IMR-90 (cell line): ENCODE data around the gene GJE1. TPM values are rescaled to one million over a fixed set of nuclear protein-coding genes. Genes with fewer than 3 reads are reported as not detected.

Experiments
- ATAC-seq: fragments of 200-7000 bp; cut with Tn5 transposase; 2 replicates; pipeline ENCODE4 v1.9.1; 2020; ENCODE audit warnings: low read depth, mild to moderate bottlenecking, moderate library complexity
- BruUV-seq: library from RNA; stranded (reverse); fragments of 400-500 nt; replicated peaks from 2 replicates; lab custom pipeline; 2021; lab: Mats Ljungman, UMichigan
- CTCF ChIA-PET: fragments of 300-600 bp; formaldehyde crosslinking; extraction: SDS; loops from one replicate; lab custom pipeline; 2021; ENCODE audit warnings: antibody characterized with exemption; lab: Yijun Ruan, JAX
- POLR2A ChIA-PET: fragments of 300-600 bp; sonication (Branson Sonifier 250); formaldehyde crosslinking; loops from one replicate; lab custom pipeline; 2022; ENCODE audit warnings: antibody characterized with exemption; ENCODE audit not compliant: unreplicated experiment; lab: Charles Lee
- DNase-seq: peaks from one replicate; pipeline ENCODE4 v3.0.0; 2013
- H2AFZ ChIP-seq: replicated peaks from 2 replicates; pipeline ENCODE3; 2013; ENCODE audit warnings: low read length, mild to moderate bottlenecking; ENCODE audit not compliant: poor library complexity
- H2AK5ac ChIP-seq: 2 replicates; pipeline ENCODE4 v1.6.1; 2013; ENCODE audit warnings: low read depth, low read length, inconsistent platforms
- H2AK9ac ChIP-seq: replicated peaks from 2 replicates; pipeline ENCODE3; 2013; ENCODE audit warnings: mild to moderate bottlenecking, low read depth, low read length, moderate library complexity; ENCODE audit not compliant: poor library complexity
- H2BK120ac ChIP-seq: 2 replicates; pipeline ENCODE4 v1.6.1; 2013; ENCODE audit warnings: low read depth, low read length, inconsistent platforms
- H2BK15ac ChIP-seq: 3 replicates; pipeline ENCODE4 v1.6.1; 2013; ENCODE audit warnings: low read depth, low read length, inconsistent platforms
- H2BK20ac ChIP-seq: 2 replicates; pipeline ENCODE4 v1.6.1; 2013; ENCODE audit warnings: low read depth, mild to moderate bottlenecking, inconsistent platforms, low read length, moderate library complexity
- H2BK5ac ChIP-seq: 2 replicates; pipeline ENCODE4 v1.6.1; 2013; ENCODE audit warnings: mild to moderate bottlenecking, low read depth, low read length, inconsistent platforms; ENCODE audit not compliant: poor library complexity, severe bottlenecking
- H3K14ac ChIP-seq: replicated peaks from 2 replicates; pipeline ENCODE4 v1.6.1; 2013; ENCODE audit warnings: low read depth, low read length, inconsistent platforms
- H3K18ac ChIP-seq: 2 replicates; pipeline ENCODE4 v1.6.1; 2013; ENCODE audit warnings: low read depth, low read length, control low read depth
- H3K23ac ChIP-seq: 2 replicates; pipeline ENCODE4 v1.6.1; 2013; ENCODE audit warnings: low read depth, low read length, inconsistent platforms
- H3K27ac ChIP-seq: 2 replicates; pipeline ENCODE4 v1.5.1; 2013; ENCODE audit warnings: mild to moderate bottlenecking, control low read depth, low read length; ENCODE audit not compliant: insufficient read depth
- H3K27me3 ChIP-seq: 2 replicates; pipeline ENCODE4 v1.6.1; 2013; ENCODE audit warnings: low read length; ENCODE audit not compliant: control insufficient read depth, insufficient read depth
- H3K36me3 ChIP-seq: 2 replicates; pipeline ENCODE4 v1.6.1; 2013; ENCODE audit warnings: low read length, mixed read lengths; ENCODE audit not compliant: control insufficient read depth, insufficient read depth
- H3K4ac ChIP-seq: 2 replicates; pipeline ENCODE4 v1.6.1; 2013; ENCODE audit warnings: low read depth, low read length, inconsistent platforms
- H3K4me1 ChIP-seq: 2 replicates; pipeline ENCODE4 v1.6.1; 2013; ENCODE audit warnings: low read length, mixed read lengths; ENCODE audit not compliant: control insufficient read depth, insufficient read depth
- H3K4me2 ChIP-seq: 2 replicates; pipeline ENCODE4 v1.6.1; 2013; ENCODE audit warnings: low read depth, mild to moderate bottlenecking, control low read depth, low read length, moderate library complexity
- H3K4me3 ChIP-seq: 2 replicates; pipeline ENCODE4 v1.5.1; 2013; ENCODE audit warnings: low read depth, mild to moderate bottlenecking, control low read depth, low read length, moderate library complexity; ENCODE audit not compliant: insufficient read depth
- H3K56ac ChIP-seq: 2 replicates; pipeline ENCODE4 v1.6.1; 2013; ENCODE audit warnings: low read length, inconsistent platforms; ENCODE audit not compliant: insufficient read depth; ENCODE audit errors: extremely low read depth
- H3K79me1 ChIP-seq, 2 experiments: 2 replicates each; pipeline ENCODE4 v1.6.1; 2013; ENCODE audit warnings: low read length in 2 of 2, inconsistent platforms in 1 of 2, low read depth in 1 of 2
- H3K9ac ChIP-seq: 2 replicates; pipeline ENCODE4 v1.6.1; 2013; ENCODE audit warnings: low read depth, low read length, control low read depth
- H3K9me1 ChIP-seq: 2 replicates; pipeline ENCODE4 v1.6.1; 2013; ENCODE audit warnings: low read length, inconsistent platforms; ENCODE audit not compliant: insufficient read depth
- H3K9me3 ChIP-seq: 2 replicates; pipeline ENCODE4 v1.6.1; 2013; ENCODE audit warnings: low read length; ENCODE audit not compliant: control insufficient read depth, insufficient read depth
- H4K20me1 ChIP-seq: 2 replicates; pipeline ENCODE4 v1.6.1; 2013; ENCODE audit warnings: low read length, inconsistent platforms; ENCODE audit not compliant: insufficient read depth
- H4K5ac ChIP-seq: 2 replicates; pipeline ENCODE4 v1.6.1; 2013; ENCODE audit warnings: mild to moderate bottlenecking, low read depth, low read length, control low read depth
- H4K8ac ChIP-seq, 2 experiments: 2 replicates each; pipeline ENCODE4 v1.6.1; 2013; ENCODE audit warnings: low read depth in 2 of 2, low read length in 2 of 2, control low read depth in 1 of 2, inconsistent platforms in 1 of 2
- H4K91ac ChIP-seq: 2 replicates; pipeline ENCODE4 v1.6.1; 2013; ENCODE audit warnings: low read depth, low read length, inconsistent platforms; ENCODE audit not compliant: insufficient read depth
- BHLHE40 ChIP-seq: fragments of 150-350 bp; IDR thresholded peaks from 2 replicates; pipeline ENCODE4 v1.6.1; 2016; ENCODE audit warnings: mild to moderate bottlenecking, low read depth, low read length
- CEBPB ChIP-seq: IDR thresholded peaks from 2 replicates; pipeline ENCODE4 v1.6.1; 2012; ENCODE audit warnings: low read depth, low read length, improper control_type of control experiment
- CHD1 ChIP-seq: IDR thresholded peaks from 2 replicates; pipeline ENCODE4 v1.6.1; 2012; ENCODE audit warnings: low read depth, low read length, improper control_type of control experiment
- ELK1 ChIP-seq: fragments of 150-350 bp; IDR thresholded peaks from 2 replicates; pipeline ENCODE4 v1.6.1; 2016; ENCODE audit warnings: low read depth, mild to moderate bottlenecking, low read length, moderate library complexity, borderline replicate concordance
- FOS ChIP-seq: fragments of 150-350 bp; IDR thresholded peaks from 2 replicates; pipeline ENCODE4 v1.6.1; 2016; ENCODE audit warnings: low read depth, low read length
- MAZ ChIP-seq: IDR thresholded peaks from 2 replicates; pipeline ENCODE4 v1.6.1; 2012; ENCODE audit warnings: low read depth, mild to moderate bottlenecking, low read length, improper control_type of control experiment, moderate library complexity, borderline replicate concordance
- MXI1 ChIP-seq: IDR thresholded peaks from 2 replicates; pipeline ENCODE4 v1.6.1; 2012; ENCODE audit warnings: low read depth, mild to moderate bottlenecking, low read length, moderate library complexity, borderline replicate concordance
- NFE2L2 ChIP-seq: fragments of 150-350 bp; IDR thresholded peaks from 2 replicates; pipeline ENCODE4 v1.6.1; 2016; ENCODE audit warnings: low read depth, mild to moderate bottlenecking, low read length
- RAD21 ChIP-seq: IDR thresholded peaks from 2 replicates; pipeline ENCODE4 v1.6.1; 2012; ENCODE audit warnings: low read length, improper control_type of control experiment
- RFX5 ChIP-seq: IDR thresholded peaks from 2 replicates; pipeline ENCODE4 v1.8.0; 2012; ENCODE audit warnings: low read depth, mild to moderate bottlenecking, low read length, moderate library complexity
- SMC3 ChIP-seq: fragments of 150-350 bp; IDR thresholded peaks from 2 replicates; pipeline ENCODE4 v1.6.1; 2016; ENCODE audit warnings: low read depth, mild to moderate bottlenecking, antibody characterized with exemption, low read length, moderate library complexity
- WGBS, 2 experiments: methylation state at CpG; one replicate each; pipeline versions ENCODE4 v1.1.5 to v1.1.7; 2013; ENCODE audit warnings: missing lambda C conversion rate in 2 of 2; ENCODE audit not compliant: insufficient read length in 1 of 2; ENCODE audit errors: extremely low coverage in 2 of 2; 5-methylcytosine and 5-hydroxymethylcytosine counted together
- dilution Hi-C: fragments of 300-500 bp; cut with HindIII; formaldehyde crosslinking; loops from one replicate; pipeline ENCODE4 v1.14.3; 2018; ENCODE audit warnings: low sequenced_read_pairs; ENCODE audit not compliant: unreplicated experiment
- in situ Hi-C: fragments of 300-500 bp; cut with MboI; formaldehyde crosslinking; loops from 3 replicates; pipeline ENCODE4 v1.14.3; 2019; ENCODE audit warnings: low sequenced_read_pairs, inconsistent platforms, mixed read lengths
- intact Hi-C: fragments of 100-400 bp; cut with micrococcal nuclease; formaldehyde crosslinking; loops from 2 replicates; pipeline ENCODE4 v1.10.0; 2022
- polyA plus RNA-seq, 3 experiments: library from polyadenylated mRNA; depleted of rRNA; stranded (reverse); fragments of >200 nt; gene quantifications; 2 replicates each; pipeline ENCODE4 v1.2.3, GENCODE V29; 2012; ENCODE audit warnings: low replicate concordance in 1 of 3
- total RNA-seq: library from RNA; depleted of rRNA; stranded (reverse); fragments of >200 nt; gene quantifications from 2 replicates; pipeline ENCODE4 v1.2.3, GENCODE V29; 2012
- TF ChIP-seq, protein P1 (sequence below): fragments of 150-350 bp; IDR thresholded peaks from 2 replicates; pipeline ENCODE4 v1.6.1; 2017; ENCODE audit warnings: mild to moderate bottlenecking, antibody characterized with exemption, low read length, low read depth

The GJE1 gene
- total and polyA plus RNA-seq, 2 of the 4 experiments (the other 2 are of a cell fraction) = not detected

GRCh38 chr6:142130814-142131213, 1.9 kb upstream of the GJE1 start:
- H2BK20ac ChIP-seq = no peak overlapping the region
- no peak overlapping the region for H2BK15ac ChIP-seq
- no peak overlapping the region for H2AFZ ChIP-seq
- CTCF ChIA-PET = interaction anchor here (0.6 kb wide), 1 partner anchor 25 kb away, joined by 3 read pairs; no protein-coding TSS in a partner anchor
- no peak overlapping the region for H3K4me2 ChIP-seq
- H3K27me3 ChIP-seq = peaks cover 2% of the 10 kb centered on the region; the same call in 1 of the 2 replicates
- no peaks in the 10 kb centered on the region for H3K79me1 ChIP-seq
- DNase-seq = no peak
- H2BK5ac ChIP-seq = no peak overlapping the region
- POLR2A ChIA-PET = no interaction called here
- TF ChIP-seq RAD21 = no peak
- TF ChIP-seq FOS = no peak
- TF ChIP-seq, protein P1, sequence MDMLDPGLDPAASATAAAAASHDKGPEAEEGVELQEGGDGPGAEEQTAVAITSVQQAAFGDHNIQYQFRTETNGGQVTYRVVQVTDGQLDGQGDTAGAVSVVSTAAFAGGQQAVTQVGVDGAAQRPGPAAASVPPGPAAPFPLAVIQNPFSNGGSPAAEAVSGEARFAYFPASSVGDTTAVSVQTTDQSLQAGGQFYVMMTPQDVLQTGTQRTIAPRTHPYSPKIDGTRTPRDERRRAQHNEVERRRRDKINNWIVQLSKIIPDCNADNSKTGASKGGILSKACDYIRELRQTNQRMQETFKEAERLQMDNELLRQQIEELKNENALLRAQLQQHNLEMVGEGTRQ = no peak
- no peak for TF ChIP-seq ELK1
- TF ChIP-seq NFE2L2 = no peak
- TF ChIP-seq CHD1 = no peak
- TF ChIP-seq MXI1 = no peak
- TF ChIP-seq BHLHE40 = no peak
- TF ChIP-seq CEBPB = no peak
- TF ChIP-seq SMC3 = no peak
- TF ChIP-seq RFX5 = no peak
- TF ChIP-seq MAZ = no peak
- no peak overlapping the region for H3K14ac ChIP-seq
- no peaks in the 10 kb centered on the region for H4K20me1 ChIP-seq
- H3K4me1 ChIP-seq = no peaks in the 10 kb centered on the region
- H3K9me1 ChIP-seq = no peaks in the 10 kb centered on the region
- H3K9me3 ChIP-seq = no peaks in the 10 kb centered on the region
- H4K5ac ChIP-seq = no peak overlapping the region
- WGBS, 2 experiments = no CpG with 5 or more reads among the region's 1 CpG
- intact Hi-C loops = no loop called here
- no peak overlapping the region for H2AK9ac ChIP-seq
- H3K23ac ChIP-seq = no peak overlapping the region
- no TSS peak for BruUV-seq
- no peak overlapping the region for H3K4ac ChIP-seq
- H2BK120ac ChIP-seq = no peak overlapping the region
- dilution Hi-C loops = no loop called here
- no peak overlapping the region for H3K27ac ChIP-seq
- no peak overlapping the region for H3K4me3 ChIP-seq
- no peak overlapping the region for H2AK5ac ChIP-seq
- no peak for ATAC-seq
- H4K8ac ChIP-seq = no peak overlapping the region
- in situ Hi-C loops = no loop called here
- H3K18ac ChIP-seq = no peak overlapping the region
- H3K56ac ChIP-seq = no peak overlapping the region
- H4K91ac ChIP-seq = no peak overlapping the region
- H3K9ac ChIP-seq = no peak overlapping the region
- H3K36me3 ChIP-seq = no peaks in the 10 kb centered on the region
